CD14-positive monocyte (primary cell): Measurements from ENCODE around the gene TGFBRAP1. TPM values are rescaled to one million over a fixed set of nuclear protein-coding genes. Genes with fewer than 3 reads are reported as not detected.
"Not testable (repeated sequence)": the region's sequence is repeated elsewhere in the genome, so short reads cannot be mapped to it uniquely, and the experiment has no call there.

Experiments used
- DNase-seq, 3 donors: peaks; one replicate each; pipeline ENCODE4 v3.0.0-alpha.2; 2011 to 2022
- H2AFZ ChIP-seq: 2 replicates; pipeline ENCODE4 v1.6.0; 2012; ENCODE audit warnings: mild to moderate bottlenecking, low read depth, low read length, inconsistent platforms; ENCODE audit not compliant: insufficient read depth, poor library complexity, severe bottlenecking
- H3K27ac ChIP-seq, 2 donors: 1 replicate in 1 of 2; 2 replicates in 1 of 2; pipeline ENCODE4 v1.5.1; 2012 to 2013; ENCODE audit warnings: low read length in 2 of 2, control low read depth in 1 of 2, inconsistent platforms in 1 of 2, low read depth in 1 of 2, mild to moderate bottlenecking in 1 of 2
- H3K27me3 ChIP-seq, 2 donors: one replicate each; pipeline versions ENCODE4 v1.6.0 to v1.6.1; 2011 to 2013; ENCODE audit warnings: low read length in 2 of 2; ENCODE audit not compliant: control insufficient read depth in 2 of 2, insufficient read depth in 2 of 2
- H3K36me3 ChIP-seq, 2 donors: replicated peaks in 1 of 2; 1 replicate in 1 of 2; 2 replicates in 1 of 2; pipeline versions ENCODE4 v1.5.1 to v1.6.1; 2012 to 2013; ENCODE audit warnings: low read length in 2 of 2, control low read depth in 1 of 2, inconsistent platforms in 1 of 2, mild to moderate bottlenecking in 1 of 2; ENCODE audit not compliant: insufficient read depth in 2 of 2, control insufficient read depth in 1 of 2
- H3K4me1 ChIP-seq, 2 donors: 1 replicate in 1 of 2; 2 replicates in 1 of 2; pipeline versions ENCODE4 v1.5.1 to v1.6.1; 2012 to 2013; ENCODE audit warnings: low read length in 2 of 2, control low read depth in 1 of 2, inconsistent platforms in 1 of 2, mild to moderate bottlenecking in 1 of 2, moderate library complexity in 1 of 2; ENCODE audit not compliant: insufficient read depth in 2 of 2, control insufficient read depth in 1 of 2
- H3K4me2 ChIP-seq: replicated peaks from 2 replicates; pipeline ENCODE3; 2012; ENCODE audit warnings: low read length, moderate library complexity, mild to moderate bottlenecking; ENCODE audit not compliant: poor library complexity, severe bottlenecking; ENCODE audit errors: extremely low read depth
- H3K4me3 ChIP-seq, 3 experiments: fragments of 200-600 bp in 1 of 3; sonication (generic) in 1 of 3; replicated peaks in 1 of 3; 1 replicate in 2 of 3; 2 replicates in 1 of 3; pipeline ENCODE4 v1.5.1; 2011 to 2013; ENCODE audit warnings: low read length in 3 of 3, mild to moderate bottlenecking in 3 of 3, control low read depth in 2 of 3, low read depth in 2 of 3, inconsistent platforms in 1 of 3, moderate library complexity in 1 of 3
- H3K79me2 ChIP-seq: 2 replicates; pipeline ENCODE4 v1.6.0; 2012; ENCODE audit warnings: mild to moderate bottlenecking, control low read depth, inconsistent platforms, low read length, moderate library complexity; ENCODE audit not compliant: insufficient read depth
- H3K9ac ChIP-seq: 2 replicates; pipeline ENCODE4 v1.6.0; 2017; ENCODE audit warnings: low read length, mild to moderate bottlenecking; ENCODE audit not compliant: insufficient read depth, poor library complexity, severe bottlenecking
- H3K9me3 ChIP-seq, 2 donors: replicated peaks in 1 of 2; 1 replicate in 1 of 2; 2 replicates in 1 of 2; pipeline versions ENCODE4 v1.5.1 to v1.6.1; 2012 to 2013; ENCODE audit warnings: low read length in 2 of 2, control low read depth in 1 of 2; ENCODE audit not compliant: control insufficient read depth in 1 of 2, insufficient read depth in 1 of 2
- H4K20me1 ChIP-seq: 2 replicates; pipeline ENCODE4 v1.6.0; 2012; ENCODE audit warnings: mild to moderate bottlenecking, low read length, control low read depth, moderate library complexity; ENCODE audit not compliant: insufficient read depth
- H3K27ac Mint-ChIP-seq, 7 donors: one replicate each; pipeline ENCODE4 v1.8.0; 2020; ENCODE audit warnings: mild to moderate bottlenecking in 7 of 7, mixed read lengths in 7 of 7, moderate library complexity in 6 of 7, inconsistent platforms in 2 of 7
- H3K27me3 Mint-ChIP-seq, 3 donors: one replicate each; pipeline ENCODE4 v1.8.0; 2021 to 2022; ENCODE audit warnings: low read depth in 3 of 3, mild to moderate bottlenecking in 3 of 3, mixed read lengths in 3 of 3, moderate library complexity in 3 of 3, inconsistent platforms in 1 of 3
- H3K36me3 Mint-ChIP-seq, 2 donors: one replicate each; pipeline ENCODE4 v1.8.0; 2020; ENCODE audit warnings: mixed read lengths in 2 of 2, inconsistent platforms in 1 of 2, mild to moderate bottlenecking in 1 of 2
- H3K4me1 Mint-ChIP-seq: one replicate; pipeline ENCODE4 v1.8.0; 2020; ENCODE audit warnings: mild to moderate bottlenecking, mixed read lengths
- H3K4me3 Mint-ChIP-seq, 2 donors: one replicate each; pipeline ENCODE4 v1.8.0; 2020; ENCODE audit warnings: mild to moderate bottlenecking in 2 of 2, mixed read lengths in 2 of 2, moderate library complexity in 1 of 2
- H3K9me3 Mint-ChIP-seq, 7 donors: one replicate each; pipeline ENCODE4 v1.8.0; 2020 to 2022; ENCODE audit warnings: mixed read lengths in 7 of 7, mild to moderate bottlenecking in 6 of 7, moderate library complexity in 6 of 7, inconsistent platforms in 2 of 7
- WGBS: methylation state at CpG from one replicate; pipeline ENCODE4 v1.1.5; 2013; ENCODE audit warnings: missing lambda C conversion rate; ENCODE audit not compliant: insufficient coverage; 5-methylcytosine and 5-hydroxymethylcytosine counted together
- intact Hi-C, 2 donors: fragments of 100-400 bp; cut with micrococcal nuclease; formaldehyde crosslinking; loops; one replicate each; pipeline versions ENCODE4 v1.15.0 to v1.15.1; 2023
- polyA plus RNA-seq, 3 donors: library from polyadenylated mRNA; depleted of rRNA in 1 of 3; unstranded in 2 of 3; stranded (reverse) in 1 of 3; fragments of 300-500 nt in 2 of 3; fragments of >200 nt in 1 of 3; fragmentation: Illumina TruSeq in 2 of 3; gene quantifications; 1 replicate in 2 of 3; 2 replicates in 1 of 3; pipeline ENCODE4 v1.2.3, GENCODE V29; 2012 to 2021
- TF ChIP-seq, protein P1 (sequence below): fragments of 200-600 bp; IDR thresholded peaks from one replicate; pipeline ENCODE4 v1.8.0; 2022; ENCODE audit warnings: antibody characterized with exemption, mild to moderate bottlenecking

TGFBRAP1 gene
- polyA plus RNA-seq, 3 donors, result 10.0 to 10.5 (median 10.2) TPM

DNA sequence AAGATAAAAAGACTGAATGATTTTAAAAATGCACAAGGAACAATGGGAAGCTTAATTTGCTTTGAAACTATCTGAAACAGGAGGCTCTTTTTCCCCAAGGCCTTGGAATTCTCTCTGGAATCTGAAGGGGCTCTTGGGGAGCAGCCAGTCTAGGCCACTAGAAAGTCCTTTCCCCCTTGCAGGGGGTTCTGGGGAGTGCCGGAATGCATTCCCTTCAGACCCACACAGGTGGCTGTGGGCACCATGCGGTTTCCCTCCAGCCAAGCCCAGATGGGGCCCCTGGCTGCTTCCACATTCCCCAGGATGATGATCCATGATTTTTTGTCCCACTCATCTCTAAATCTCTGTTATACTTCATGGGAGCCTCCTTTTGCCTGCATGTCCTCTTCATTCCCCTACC lies 77.3 kb downstream of the TGFBRAP1 start:
- peaks cover 14 to 15% of the 10 kb centered on the region in 2 donors for H3K4me1 ChIP-seq
- no peak overlapping the region for H3K4me3 Mint-ChIP-seq
- H3K4me1 Mint-ChIP-seq, result peaks cover 21% of the 10 kb centered on the region
- peak overlapping the region in 1 of 7 donors; percentile 10 for H3K27ac Mint-ChIP-seq
- H3K9ac ChIP-seq, result no peak overlapping the region
- no peaks in the 10 kb centered on the region for H3K36me3 ChIP-seq
- H3K9me3 ChIP-seq, result no peaks in the 10 kb centered on the region
- TF ChIP-seq, protein P1, sequence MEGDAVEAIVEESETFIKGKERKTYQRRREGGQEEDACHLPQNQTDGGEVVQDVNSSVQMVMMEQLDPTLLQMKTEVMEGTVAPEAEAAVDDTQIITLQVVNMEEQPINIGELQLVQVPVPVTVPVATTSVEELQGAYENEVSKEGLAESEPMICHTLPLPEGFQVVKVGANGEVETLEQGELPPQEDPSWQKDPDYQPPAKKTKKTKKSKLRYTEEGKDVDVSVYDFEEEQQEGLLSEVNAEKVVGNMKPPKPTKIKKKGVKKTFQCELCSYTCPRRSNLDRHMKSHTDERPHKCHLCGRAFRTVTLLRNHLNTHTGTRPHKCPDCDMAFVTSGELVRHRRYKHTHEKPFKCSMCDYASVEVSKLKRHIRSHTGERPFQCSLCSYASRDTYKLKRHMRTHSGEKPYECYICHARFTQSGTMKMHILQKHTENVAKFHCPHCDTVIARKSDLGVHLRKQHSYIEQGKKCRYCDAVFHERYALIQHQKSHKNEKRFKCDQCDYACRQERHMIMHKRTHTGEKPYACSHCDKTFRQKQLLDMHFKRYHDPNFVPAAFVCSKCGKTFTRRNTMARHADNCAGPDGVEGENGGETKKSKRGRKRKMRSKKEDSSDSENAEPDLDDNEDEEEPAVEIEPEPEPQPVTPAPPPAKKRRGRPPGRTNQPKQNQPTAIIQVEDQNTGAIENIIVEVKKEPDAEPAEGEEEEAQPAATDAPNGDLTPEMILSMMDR, result no peak
- H3K79me2 ChIP-seq, result no peaks in the 10 kb centered on the region
- H3K27ac ChIP-seq, result no peak overlapping the region
- no peak for DNase-seq
- no peaks in the 10 kb centered on the region for H3K36me3 Mint-ChIP-seq
- peaks cover 0 to 3% (median 1%) of the 10 kb centered on the region in 3 donors for H3K27me3 Mint-ChIP-seq
- no peak overlapping the region for H3K4me2 ChIP-seq
- no peaks in the 10 kb centered on the region for H4K20me1 ChIP-seq
- WGBS, result 94% methylated on average over 2 of the region's 2 CpGs
- no peaks in the 10 kb centered on the region for H3K27me3 ChIP-seq
- peaks cover 0 to 8% (median 4%) of the 10 kb centered on the region in 7 donors for H3K9me3 Mint-ChIP-seq
- no peak overlapping the region for H2AFZ ChIP-seq
- no peak overlapping the region for H3K4me3 ChIP-seq
- intact Hi-C loops, result no loop called here

- H3K4me3 ChIP-seq, H3K27ac Mint-ChIP-seq, H3K4me3 Mint-ChIP-seq, H3K9me3 Mint-ChIP-seq, H3K27me3 ChIP-seq, H3K27me3 Mint-ChIP-seq, H3K36me3 ChIP-seq, H3K9ac ChIP-seq, H2AFZ ChIP-seq, H3K9me3 ChIP-seq, intact Hi-C loops, H3K79me2 ChIP-seq, DNase-seq, H3K36me3 Mint-ChIP-seq, H4K20me1 ChIP-seq, H3K4me2 ChIP-seq, H3K27ac ChIP-seq: not testable (repeated sequence)
- H3K4me1 ChIP-seq, result peaks cover 8 to 14% of the 10 kb centered on the region in 2 donors
- 92% methylated on average over 11 of the region's 43 CpGs for WGBS
- peaks cover 14% of the 10 kb centered on the region for H3K4me1 Mint-ChIP-seq
Observed at GRCh38 chr2:105251016-105251648, 78.4 kb downstream of the TGFBRAP1 start.
